RWPE2 (cell line): ENCODE results near the gene ID3.
A peak's percentile ranks its signal among the peaks of the same experiment; 100 is the strongest.

Experiments used
- ATAC-seq: fragments of 200-7000 bp; cut with Tn5 transposase; 3 replicates; pipeline ENCODE4 v1.9.1; 2021; ENCODE audit warnings: low read depth
- DNase-seq: peaks from one replicate; pipeline ENCODE4 v3.0.0-alpha.2; 2020; ENCODE audit warnings: low spot score
- H3K27ac ChIP-seq: fragments of 450-650 bp; 2 replicates; pipeline ENCODE4 v1.5.1; 2017; ENCODE audit warnings: mild to moderate bottlenecking; ENCODE audit not compliant: poor library complexity, severe bottlenecking
- H3K27me3 ChIP-seq: fragments of 250-450 bp; sonication (Bioruptor Pico); 2 replicates; pipeline ENCODE4 v1.5.1; 2021; ENCODE audit warnings: mild to moderate bottlenecking, moderate library complexity; ENCODE audit not compliant: insufficient read depth, poor library complexity, severe bottlenecking
- H3K36me3 ChIP-seq: fragments of 250-450 bp; sonication (Bioruptor Pico); 2 replicates; pipeline ENCODE4 v1.5.1; 2020; ENCODE audit warnings: low read depth, mild to moderate bottlenecking, moderate library complexity
- H3K4me1 ChIP-seq: fragments of 250-450 bp; sonication (Bioruptor Pico); 2 replicates; pipeline ENCODE4 v1.5.1; 2021; ENCODE audit warnings: mild to moderate bottlenecking, moderate library complexity; ENCODE audit not compliant: insufficient read depth, poor library complexity, severe bottlenecking
- H3K4me3 ChIP-seq: fragments of 250-450 bp; sonication (Bioruptor Pico); 2 replicates; pipeline ENCODE4 v1.5.1; 2021; ENCODE audit warnings: mild to moderate bottlenecking, moderate library complexity; ENCODE audit not compliant: severe bottlenecking
- H3K9me3 ChIP-seq: fragments of 250-450 bp; sonication (Bioruptor Pico); 2 replicates; pipeline ENCODE4 v1.5.1; 2021; ENCODE audit warnings: mild to moderate bottlenecking, moderate library complexity; ENCODE audit not compliant: severe bottlenecking
- TF ChIP-seq, protein P1 (sequence below): fragments of 450-650 bp; IDR thresholded peaks from one replicate; pipeline ENCODE4 v1.5.1; 2017; ENCODE audit warnings: mild to moderate bottlenecking, moderate library complexity; ENCODE audit not compliant: poor library complexity, severe bottlenecking

The ID3 gene

DNA sequence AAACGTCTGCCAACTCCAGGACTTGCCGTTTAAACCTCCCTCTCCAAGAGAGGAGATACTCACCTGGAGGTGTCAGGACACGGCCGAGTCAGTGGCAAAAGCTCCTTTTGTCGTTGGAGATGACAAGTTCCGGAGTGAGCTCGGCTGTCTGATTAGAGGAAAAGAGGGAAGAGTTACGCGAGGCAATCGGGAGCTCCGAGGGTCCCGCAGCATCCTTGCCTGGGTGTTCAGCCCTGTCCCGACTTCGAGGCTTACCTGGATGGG, 497 bp downstream of the ID3 start:
- no peaks in the 10 kb centered on the region for H3K27me3 ChIP-seq
- no peak for DNase-seq
- peak overlapping the region; percentile 77 for H3K4me3 ChIP-seq
- H3K9me3 ChIP-seq: no peaks in the 10 kb centered on the region
- no peak for ATAC-seq
- peaks cover 8% of the 10 kb centered on the region; the same call in 1 of the 2 replicates for H3K36me3 ChIP-seq
- TF ChIP-seq, protein P1, sequence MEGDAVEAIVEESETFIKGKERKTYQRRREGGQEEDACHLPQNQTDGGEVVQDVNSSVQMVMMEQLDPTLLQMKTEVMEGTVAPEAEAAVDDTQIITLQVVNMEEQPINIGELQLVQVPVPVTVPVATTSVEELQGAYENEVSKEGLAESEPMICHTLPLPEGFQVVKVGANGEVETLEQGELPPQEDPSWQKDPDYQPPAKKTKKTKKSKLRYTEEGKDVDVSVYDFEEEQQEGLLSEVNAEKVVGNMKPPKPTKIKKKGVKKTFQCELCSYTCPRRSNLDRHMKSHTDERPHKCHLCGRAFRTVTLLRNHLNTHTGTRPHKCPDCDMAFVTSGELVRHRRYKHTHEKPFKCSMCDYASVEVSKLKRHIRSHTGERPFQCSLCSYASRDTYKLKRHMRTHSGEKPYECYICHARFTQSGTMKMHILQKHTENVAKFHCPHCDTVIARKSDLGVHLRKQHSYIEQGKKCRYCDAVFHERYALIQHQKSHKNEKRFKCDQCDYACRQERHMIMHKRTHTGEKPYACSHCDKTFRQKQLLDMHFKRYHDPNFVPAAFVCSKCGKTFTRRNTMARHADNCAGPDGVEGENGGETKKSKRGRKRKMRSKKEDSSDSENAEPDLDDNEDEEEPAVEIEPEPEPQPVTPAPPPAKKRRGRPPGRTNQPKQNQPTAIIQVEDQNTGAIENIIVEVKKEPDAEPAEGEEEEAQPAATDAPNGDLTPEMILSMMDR: no peak
- peak overlapping the region; percentile 93 for H3K27ac ChIP-seq
- peaks cover 40% of the 10 kb centered on the region for H3K4me1 ChIP-seq

DNA sequence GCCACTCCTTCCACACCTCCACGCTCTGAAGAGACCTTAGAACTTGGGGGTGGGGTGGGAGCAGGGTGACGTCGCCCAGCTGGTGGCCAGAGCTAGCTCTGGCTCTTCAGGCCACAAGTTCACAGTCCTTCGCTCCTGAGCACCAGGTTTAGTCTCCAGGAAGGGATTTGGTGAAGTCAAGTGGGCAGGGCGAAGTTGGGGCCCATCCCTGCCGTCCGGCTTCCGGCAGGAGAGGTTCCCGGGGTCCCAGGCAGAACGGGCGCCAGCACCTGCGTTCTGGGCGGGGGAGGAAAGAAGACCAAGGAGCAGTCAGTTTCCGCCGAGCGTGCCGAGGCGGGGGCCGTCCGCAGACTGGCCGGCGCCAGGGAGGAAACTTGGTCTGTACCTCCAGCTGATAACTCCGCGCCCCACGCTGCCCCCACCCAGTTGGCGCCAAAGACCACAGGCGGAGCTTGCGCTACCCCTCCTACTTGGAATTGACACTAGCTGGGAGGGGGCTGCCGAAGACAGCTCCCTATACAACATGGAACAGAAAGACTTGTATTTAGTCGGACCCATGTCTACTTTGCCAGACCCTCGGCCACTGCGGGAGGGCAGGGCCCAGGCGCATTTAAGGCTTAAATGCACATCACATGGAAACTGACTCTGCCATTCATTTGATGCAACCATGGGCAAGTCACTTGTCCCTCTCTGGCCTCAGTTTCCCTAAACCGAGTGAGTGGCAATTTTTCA, 995 bp downstream of the ID3 start:
- H3K36me3 ChIP-seq: peaks cover 8% of the 10 kb centered on the region; the same call in 1 of the 2 replicates
- peaks cover 40% of the 10 kb centered on the region for H3K4me1 ChIP-seq
- TF ChIP-seq, protein P1: no peak
- ATAC-seq (peak; percentile 1; the same call in 2 of the 3 replicates), DNase-seq (no peak)
- H3K27ac ChIP-seq: peak overlapping the region; percentile 93
- no peaks in the 10 kb centered on the region for H3K27me3 ChIP-seq
- H3K9me3 ChIP-seq: no peaks in the 10 kb centered on the region
- H3K4me3 ChIP-seq: peak overlapping the region; percentile 77

DNA sequence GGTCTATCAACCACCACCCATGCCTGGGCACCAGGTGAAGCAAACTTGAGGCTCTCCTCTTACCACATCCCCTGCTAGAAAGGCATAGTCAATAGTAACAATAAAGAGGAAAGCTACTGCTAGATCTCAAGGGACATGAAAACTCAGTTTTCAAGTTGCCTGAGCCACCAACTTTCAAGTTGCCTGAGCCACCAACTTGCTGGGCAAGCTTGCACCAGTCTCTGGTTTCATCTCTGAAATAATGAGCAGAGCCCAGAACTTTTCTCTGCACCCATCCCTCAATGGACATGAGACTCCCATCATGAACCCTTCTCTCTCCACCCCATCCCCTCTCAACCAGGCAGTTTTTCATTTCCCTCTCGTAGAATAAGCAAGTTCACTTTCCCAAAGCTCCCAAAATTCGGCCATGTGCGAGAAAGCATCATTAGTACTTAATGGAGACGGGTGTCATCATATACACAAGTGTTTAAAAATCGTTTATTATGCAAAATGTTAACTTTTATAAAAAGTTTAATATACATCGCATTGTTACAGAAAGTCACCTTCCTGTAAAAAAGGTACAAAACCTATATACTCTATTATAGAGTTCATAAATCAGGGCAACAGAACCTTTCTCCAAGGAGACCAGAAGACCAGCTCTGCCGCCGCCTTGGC, 1.7 kb downstream of the ID3 start:
- TF ChIP-seq, protein P1: no peak
- DNase-seq (no peak), ATAC-seq (no peak)
- peaks cover 8% of the 10 kb centered on the region; the same call in 1 of the 2 replicates for H3K36me3 ChIP-seq
- peak overlapping the region; percentile 93 for H3K27ac ChIP-seq
- H3K27me3 ChIP-seq: no peaks in the 10 kb centered on the region
- H3K9me3 ChIP-seq: no peaks in the 10 kb centered on the region
- peak overlapping the region; percentile 77 for H3K4me3 ChIP-seq
- H3K4me1 ChIP-seq: peaks cover 39% of the 10 kb centered on the region

DNA sequence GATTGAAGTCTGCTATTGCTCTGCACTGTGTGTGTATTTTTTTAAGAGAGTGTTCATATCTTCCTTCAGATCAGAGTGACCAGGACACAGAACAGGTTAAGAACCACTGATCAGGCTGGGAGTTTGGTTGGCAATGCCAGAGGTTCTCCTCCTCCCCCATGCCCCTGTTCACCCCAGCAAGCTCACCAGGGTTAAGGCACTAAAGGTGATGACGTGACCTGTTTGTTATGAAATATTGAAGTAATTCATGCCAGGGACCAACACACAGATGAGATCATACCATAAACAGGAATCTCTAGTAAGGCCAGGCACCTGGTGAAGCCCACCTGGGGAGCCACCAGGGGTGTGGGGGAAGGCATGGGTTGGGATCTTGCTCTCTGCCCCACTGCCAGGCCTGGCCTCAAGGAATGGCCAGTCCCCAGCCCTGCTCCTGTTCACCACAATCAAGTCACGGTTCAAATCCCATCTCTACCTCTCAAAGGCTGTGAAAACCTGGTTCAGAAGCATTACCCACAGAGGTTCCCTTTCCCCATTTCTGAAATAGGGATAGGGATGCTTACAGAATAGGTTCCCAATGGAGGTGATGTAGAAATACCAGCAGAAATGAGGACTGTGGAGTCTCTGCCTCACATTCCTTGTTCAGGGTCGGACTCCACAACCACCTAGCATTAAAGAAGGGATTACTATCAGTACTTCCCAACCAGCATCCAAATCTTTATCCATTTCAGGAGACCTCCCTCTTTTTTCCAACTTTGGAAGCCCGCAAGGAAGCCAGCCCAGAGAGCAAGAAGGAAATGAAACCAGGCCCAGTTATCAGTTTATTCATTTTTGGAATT, 2.4 kb downstream of the ID3 start:
- Histone ChIP-seq H3K4me1 (peaks cover 37% of the 10 kb centered on the region), H3K4me3 (no peak overlapping the region), H3K9me3 (no peaks in the 10 kb centered on the region), H3K27me3 (no peaks in the 10 kb centered on the region), H3K36me3 (peaks cover 8% of the 10 kb centered on the region; the same call in 1 of the 2 replicates), H3K27ac (peak overlapping the region; percentile 93)
- ATAC-seq (peak; percentile 1; the same call in 1 of the 3 replicates), DNase-seq (no peak)
- TF ChIP-seq, protein P1: no peak
